HG03103 (cell line): ENCODE measurements around the gene UTP11.
"Not testable (repeated sequence)": the region's sequence is repeated elsewhere in the genome, so short reads cannot be mapped to it uniquely, and the experiment has no call there.

Source experiments
- ATAC-seq: cut with Tn5 transposase; IDR thresholded peaks from one replicate; pipeline ENCODE4 v1.9.1; 2021; ENCODE audit warnings: low read depth; ENCODE audit not compliant: unreplicated experiment

The UTP11 gene

DNA sequence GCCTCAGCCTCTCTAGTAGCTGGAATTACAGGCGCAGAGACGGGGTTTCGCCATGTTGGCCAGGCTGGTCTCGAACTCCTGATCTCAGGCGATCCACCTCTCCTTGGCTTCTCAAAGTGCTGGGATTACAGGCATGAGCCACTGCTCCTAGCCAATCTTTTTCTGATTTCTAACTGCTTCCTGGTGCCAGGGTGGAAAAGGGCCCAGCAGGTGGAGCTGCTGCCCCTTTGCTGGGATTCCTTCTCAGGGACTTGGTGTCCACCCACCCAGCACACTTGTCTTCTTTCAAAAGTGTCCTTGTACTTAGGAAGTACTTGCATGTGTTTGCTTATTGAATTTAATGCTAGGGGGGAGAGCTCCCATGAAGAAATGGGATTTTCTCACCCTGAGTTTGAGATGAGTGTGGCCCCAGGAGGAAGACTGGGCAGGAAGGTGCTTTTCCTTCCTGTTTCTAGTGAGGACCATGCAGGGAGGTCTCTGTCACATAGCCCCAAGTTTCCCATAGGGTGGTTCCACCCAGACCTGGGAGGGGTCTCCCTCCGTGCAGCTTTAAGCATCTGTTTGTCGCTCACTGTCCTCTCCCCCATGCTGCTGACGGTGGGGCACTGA, 14.2 kb downstream of the UTP11 start:
- ATAC-seq = no peak

DNA sequence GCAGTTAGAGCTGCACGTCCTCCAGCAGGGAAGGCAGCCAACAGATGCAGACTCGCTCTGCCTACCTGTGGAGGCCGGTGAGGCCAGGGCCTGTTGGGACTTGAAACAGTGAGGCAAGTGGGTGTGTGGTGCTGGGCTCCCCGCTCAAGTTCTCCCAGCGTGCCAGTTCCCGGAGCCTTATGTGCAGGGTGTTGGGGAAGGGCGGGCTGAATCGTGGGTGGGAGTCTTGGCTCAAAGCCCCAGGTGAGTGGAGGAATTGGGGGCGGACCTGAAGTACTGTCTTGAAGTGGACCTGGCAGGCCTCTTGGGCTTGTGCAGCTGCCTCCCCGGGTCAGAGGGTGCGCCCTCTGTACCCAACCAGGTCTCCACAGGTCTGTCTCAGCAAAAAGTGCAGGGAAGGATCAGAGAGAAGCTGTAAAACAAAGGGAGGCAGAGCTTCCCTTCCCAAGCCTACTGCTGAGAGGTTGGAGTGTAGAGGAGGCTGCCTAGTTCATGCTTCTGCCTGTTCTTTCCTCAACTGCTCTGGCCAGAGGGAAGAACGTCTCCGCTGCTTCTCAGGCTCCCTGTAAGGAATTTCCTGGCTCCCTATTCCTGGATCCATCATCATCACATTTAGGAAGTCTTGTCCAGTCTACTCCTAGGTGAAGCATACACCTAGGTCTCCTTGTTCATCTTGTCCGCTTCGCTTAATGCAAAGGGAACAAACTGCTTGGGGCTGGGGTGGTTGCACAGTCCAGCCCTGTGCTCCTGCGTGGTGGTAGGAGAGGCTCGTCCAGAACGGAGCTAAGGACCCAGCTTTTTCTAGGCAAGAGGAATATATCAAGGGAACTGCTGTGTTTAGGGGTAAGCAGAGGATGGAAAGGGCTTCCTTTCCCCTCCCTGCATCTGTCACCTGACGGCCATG, 14.9 kb downstream of the UTP11 start:
- ATAC-seq = no peak

DNA sequence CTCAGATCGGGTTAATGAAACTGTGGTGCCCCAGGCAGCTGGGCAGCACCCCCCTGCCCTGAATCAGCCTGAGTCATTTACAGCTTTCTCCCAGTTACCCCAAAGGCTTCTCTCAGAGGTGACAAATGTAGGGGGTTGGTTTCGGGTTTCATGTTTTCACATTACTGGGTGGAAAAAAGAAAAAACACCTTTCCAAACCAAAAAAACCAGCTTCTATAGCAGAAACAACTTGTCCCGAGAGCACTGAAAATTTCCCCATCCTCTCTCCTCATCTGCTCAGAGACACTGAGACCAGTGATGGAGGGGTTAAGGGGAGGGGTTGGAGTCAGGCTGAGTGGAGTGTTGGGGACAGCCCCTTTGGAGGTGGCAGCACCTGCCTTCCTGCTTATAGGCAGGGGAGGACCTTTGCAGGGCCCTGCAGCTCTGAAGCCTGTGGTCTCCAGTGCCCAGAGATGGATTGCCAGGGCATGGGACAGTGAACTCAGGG, 15.6 kb downstream of the UTP11 start:
- ATAC-seq = peak; percentile 51

DNA sequence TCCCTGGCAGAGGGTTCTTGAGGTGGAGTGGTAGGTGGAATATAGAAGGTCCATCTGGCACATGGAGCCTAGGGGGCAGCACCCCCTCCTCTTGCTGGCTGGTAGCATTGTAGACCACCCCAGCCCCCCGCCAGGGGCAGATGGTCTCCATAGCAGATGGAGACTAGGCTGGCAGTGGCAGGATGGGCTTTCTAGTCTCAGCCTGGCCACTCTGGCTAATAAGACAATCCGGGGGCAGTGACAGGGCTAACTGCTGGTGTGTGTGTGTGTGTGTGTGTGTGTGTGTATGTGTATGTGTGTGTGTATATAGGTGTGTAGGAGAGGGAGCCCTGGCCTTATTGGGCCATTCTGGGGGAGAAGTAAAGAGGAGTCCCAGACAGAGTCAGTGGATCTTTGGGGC, 16.1 kb downstream of the UTP11 start:
- no peak for ATAC-seq

DNA sequence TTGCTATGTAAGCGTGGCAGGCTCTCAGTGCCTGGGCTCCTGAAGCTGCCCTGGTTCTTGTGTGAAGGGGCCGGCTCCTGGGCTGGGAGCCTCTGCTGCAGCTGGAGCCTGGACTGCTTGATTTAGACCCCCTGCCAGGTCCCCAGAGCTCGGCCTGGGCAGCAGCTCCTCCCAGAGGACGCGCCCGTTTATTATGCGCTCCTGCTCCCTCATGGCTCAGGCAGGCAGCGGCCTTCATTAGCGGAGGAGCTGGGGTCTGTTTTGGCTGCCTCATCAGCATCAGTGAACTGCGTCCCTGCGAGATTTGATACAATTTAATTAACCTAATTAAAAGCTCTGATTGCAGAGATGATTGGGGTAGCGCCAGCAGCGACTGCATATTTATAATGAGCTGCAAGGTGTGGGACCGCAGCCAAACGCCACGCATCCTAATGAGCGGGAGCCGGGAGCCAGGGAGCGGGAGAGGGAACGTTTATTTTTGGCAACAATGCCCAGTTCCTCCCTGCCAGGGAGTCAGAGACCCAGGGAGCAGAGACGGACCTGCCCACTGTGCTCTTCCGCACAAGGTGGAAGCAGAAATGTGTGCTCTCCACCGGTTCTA, 16.6 kb downstream of the UTP11 start:
- ATAC-seq = no peak

DNA sequence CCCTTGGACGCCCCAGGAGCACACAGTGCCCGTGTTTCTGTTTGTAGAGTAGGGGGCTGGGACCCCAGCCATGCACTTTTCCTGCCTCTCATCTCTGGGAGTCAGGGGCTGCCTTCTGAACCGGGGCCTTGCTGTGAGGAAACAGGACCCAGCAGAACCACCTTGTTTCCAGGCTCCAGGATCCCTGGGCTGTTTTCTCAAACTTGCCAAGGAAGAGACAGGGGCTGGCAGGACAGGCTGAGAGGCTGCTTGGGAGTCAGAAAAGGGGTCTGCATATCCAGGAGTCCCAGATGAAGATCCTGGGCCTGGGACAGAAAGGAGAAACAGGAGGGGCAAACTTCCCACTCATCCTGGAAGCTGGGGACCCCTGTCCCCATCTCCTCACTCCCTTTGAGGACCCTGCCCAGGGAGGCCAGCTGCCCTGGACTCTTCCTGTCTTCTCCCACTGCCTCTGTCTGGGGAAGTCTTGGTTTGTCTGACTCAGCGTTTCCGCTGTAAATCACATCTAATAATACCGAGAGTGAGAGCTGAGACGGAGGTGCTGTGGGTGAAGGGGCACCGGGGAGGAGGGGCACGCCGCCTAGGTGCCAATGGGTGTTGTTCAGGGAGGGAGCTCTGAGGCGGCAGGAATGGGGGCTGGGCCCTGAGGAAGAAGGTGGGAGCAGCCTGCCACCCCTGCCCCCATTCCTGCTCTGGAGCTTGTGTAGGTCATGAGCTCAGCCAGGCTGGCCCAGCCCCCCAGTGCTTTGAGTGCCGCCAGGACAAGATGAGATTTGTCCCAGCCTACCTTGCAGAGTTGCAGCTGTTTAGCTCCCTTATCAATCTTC, 17.4 kb downstream of the UTP11 start:
- no peak for ATAC-seq

DNA sequence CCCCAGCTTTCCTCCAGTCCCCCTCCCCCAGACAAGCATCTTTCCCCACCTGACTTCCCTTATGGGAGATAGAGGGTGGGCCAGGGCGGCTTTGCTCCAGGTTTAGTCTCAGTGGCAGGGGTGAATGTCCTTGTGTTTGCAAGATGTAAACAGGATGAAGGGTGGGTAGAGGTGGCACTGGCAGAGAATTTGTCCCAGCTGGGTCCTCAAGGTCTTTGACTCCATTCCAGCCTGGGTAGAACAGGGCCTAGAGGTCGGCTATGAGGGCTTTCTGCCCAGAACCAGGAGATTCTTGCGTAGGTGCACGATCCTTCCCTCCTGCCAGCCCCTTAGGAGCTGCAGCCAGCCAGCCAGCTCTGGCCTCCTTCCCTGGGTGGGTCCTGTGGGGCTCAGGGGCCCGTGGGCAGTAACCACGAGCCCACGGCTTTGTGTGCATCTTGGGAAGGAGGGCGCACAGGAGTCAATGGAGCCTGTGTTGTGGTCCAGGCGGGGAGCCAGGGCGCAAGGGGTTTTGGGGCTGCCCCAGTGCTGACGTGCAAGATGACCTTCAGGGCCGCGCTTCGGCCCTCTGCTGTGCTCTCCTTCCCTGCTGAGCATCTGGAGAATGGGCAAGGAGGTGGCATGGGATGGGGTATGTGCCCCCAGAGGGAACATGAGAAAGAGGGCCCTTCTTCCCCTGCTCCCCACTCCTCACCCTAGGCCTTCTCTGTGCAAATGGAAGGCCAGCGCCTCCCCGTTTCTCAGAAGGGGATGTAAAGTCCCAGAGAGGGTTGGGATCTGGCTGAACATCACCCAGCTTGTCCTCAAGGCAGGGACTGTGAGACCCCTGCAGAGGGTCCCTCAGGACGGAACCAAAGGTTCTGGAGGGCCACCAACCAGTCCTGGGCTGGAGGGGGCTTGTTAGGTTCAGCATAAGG, 18.3 kb downstream of the UTP11 start:
- no peak for ATAC-seq

DNA sequence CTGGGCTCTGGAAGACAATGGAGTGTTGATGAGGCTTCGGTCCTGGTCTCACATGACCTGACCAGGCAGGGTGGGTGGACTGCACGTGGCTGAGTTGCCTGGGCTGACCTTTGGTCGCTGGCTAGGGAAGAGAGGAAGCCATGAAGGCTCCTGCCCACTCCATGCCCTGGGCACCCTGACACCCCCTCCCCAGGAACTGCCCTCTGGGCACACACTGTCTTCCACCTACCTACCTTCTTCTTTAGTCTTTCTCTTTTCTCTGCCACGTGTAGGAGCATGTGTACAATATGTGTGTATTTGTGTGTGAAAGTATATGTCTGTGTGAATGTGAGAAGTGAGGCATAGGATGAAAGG, 19.0 kb downstream of the UTP11 start:
- ATAC-seq = no peak

DNA sequence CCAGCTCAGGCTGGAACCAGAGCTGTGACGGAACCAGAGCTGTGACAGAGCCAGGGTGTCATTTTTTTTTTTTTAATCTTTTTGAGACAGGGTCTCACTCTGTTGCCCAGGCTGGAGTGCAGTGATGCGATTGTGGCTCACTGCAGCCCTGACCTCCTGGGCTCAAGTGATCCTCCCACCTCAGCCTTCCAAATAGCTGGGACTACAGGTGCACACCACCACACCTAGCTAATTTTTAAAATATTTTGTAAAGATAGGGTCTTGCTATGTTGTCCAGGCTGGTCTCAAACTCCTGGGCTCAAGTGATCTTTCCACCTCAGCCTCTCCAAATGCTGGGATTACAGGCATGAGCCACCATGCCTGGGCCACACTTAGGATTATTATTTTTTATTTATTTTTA, 20.5 kb downstream of the UTP11 start:
- ATAC-seq = not testable (repeated sequence)

DNA sequence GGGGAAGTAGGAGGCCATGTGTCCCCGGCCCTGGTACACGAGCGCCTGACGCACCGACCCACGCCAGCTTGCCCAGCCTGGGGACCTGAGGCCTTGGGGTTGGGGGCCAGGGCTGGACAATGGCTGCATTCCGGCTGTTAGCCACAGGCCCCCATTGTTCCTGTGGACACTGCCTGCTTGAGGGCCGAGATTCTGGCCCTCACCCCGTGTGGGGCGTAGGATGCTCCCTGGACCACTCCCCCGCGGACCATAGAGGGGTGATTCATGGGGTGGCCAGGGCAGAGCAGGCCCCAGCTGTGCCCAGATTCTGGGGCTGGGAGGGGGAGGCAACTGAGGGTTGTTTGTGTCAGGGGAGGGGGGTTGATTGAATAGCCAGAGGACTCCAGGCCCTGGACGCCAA, 22.3 kb downstream of the UTP11 start:
- no peak for ATAC-seq

DNA sequence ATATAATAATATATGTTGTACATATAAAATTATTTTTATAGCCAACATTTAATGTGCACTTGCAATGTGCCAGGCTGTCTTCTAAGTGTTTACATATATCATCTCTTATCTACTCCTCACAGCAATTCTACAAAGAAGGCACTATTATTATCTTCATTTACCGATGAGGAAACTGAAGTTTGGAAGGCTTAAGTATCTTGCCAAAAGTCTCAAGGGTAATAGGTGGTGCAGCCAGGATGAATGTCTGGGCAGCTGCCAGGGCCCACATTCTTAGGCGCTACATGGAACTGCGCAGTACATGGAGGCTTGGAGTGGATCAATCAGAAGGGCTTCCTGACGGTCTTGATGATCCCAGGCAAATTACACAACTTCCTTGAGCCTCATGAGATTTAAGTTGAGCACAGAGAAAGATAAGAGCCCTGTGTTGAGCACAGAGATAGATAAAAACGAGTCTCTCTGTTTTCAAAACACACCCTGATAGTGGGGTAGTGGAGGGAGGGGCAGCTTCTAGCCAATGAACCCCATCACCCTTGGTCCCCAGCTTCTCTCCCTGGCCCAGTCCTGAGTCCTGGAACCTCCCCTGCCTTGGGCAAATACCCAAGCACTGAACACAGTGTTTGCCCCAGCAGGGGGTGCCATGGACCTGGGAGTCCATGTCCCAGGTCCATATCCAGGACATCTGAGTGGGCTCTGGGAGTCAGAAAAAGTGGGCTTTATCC, 24.8 kb downstream of the UTP11 start:
- no peak for ATAC-seq

DNA sequence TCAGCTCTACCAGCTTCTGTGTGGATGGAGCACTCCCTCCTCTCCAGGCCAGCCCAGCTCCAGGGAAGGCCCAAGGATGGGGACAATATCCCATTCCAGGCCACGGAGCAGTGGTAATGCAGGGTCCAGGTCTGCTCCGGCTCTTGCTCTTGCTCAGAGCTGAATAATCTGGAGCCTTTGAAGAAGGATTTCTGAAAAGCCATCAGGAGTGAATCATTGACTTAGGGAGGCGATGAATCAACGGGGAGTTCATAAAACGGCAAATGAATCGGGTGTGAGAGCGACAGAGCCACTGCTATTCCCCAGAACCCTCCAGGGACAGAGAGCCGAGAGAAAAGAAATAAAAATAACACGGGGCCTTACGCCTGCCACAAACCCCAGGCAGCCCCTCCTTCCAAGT, 26.3 kb downstream of the UTP11 start:
- no peak for ATAC-seq

DNA sequence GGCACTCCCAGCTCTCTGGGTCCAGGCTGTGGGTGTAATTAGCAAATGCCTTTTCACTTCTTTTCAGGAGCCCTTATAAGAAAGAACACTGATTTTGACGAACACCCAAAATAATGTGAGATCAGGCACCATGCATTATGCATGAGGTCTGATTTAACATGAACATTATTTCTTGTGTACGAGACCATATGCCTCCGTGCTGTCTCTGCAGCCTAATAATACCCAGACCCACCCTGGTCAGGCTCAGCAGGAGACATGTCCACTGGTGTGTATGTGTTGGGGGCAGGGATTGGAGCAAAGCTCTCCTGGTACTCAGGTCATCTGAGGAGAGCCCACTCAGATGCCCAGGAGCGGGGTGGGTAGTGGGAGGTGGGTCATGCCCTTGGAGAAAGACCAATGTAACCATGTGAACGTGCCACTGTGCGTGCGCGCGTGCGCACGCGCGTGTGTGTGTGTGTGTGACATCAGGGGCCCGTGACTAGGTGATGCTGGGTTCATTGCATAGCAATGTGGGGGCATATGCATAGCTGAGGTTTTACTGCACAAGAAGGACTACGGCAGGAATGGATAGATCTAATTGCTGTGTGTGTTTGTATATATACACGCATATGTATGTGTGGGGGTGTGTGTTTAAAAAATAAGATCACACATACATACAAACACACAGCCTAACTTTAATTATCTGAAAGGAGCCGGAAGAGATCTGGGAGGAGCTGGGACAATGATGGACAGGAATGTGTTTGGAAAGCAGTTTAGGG, 27.0 kb downstream of the UTP11 start:
- no peak for ATAC-seq

DNA sequence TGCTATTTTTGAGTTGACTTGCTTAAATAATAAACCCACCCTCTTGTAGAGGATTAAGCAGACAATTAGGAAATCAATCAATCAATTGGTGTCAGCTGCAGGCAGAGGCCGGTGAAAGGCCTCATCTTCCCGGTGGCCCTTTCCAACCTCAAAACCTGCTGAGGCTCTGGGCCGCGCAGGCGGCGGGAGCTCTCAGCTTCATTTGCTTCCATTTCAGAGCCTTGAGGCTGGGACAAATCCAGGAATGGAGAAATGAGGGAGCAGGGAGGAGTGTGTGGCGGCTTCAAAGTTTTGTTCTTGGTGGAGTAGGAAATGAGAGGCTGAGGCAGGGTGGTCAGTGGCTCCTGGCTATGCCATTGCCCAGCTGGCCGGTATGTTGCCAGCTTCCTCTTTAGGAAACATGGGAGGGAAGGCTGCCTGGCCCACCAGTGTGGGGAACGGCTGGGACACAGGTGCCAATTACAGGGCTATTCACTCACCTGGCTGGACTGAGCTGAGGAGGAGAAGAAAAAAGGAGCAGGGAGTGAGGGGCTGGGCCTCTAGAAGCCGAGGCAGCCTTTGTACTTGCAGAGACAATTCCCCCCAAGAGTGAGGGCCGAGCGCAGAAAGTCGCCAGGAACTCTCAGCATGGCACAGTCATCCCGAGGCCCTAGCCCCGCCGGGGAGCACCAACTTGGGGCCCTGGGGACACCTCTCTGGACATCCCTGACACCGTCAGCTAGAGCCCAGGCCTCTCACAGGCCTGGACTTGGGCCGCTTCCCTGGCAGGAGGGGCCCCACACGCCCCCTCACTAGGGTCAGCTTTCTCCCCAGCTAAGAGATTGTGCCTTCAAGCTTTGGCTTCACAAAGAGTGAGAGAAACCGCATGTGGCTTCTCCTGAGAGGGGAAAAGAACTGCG, 29.7 kb downstream of the UTP11 start:
- no peak for ATAC-seq

DNA sequence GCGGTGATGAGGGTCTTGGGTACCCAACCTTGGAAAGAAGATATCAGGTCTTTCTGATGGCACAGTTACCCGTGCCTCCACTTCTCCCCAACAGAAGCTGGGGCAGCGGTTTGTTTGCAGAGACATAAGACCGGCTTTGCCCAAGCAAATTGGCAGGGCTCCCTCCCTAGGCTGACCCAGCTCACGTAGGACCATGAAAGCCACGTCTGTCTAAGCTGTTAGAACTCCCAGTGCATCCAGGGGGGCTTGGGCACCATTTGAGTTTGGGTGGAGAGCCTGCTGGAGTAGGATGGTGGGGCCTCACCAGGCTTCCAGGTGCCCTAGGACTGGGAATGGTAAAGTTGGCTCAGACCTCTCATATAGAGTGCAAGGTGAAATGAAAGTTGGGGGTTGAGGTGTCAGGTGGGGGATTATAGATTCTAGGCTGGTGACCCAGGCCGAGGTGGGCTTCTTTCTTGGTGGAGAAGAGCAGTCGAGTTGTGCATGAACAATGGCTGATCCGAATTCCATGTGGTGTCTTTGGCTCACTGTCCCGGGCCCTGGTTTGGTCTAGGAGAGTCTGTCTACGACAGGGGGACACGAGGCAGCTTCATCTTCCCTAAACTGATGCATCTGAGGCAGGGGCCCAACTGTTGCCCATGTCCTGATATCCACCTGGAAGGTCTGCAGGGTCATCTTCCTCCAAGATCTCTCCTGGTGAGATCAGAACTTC, 30.7 kb downstream of the UTP11 start:
- ATAC-seq = no peak

DNA sequence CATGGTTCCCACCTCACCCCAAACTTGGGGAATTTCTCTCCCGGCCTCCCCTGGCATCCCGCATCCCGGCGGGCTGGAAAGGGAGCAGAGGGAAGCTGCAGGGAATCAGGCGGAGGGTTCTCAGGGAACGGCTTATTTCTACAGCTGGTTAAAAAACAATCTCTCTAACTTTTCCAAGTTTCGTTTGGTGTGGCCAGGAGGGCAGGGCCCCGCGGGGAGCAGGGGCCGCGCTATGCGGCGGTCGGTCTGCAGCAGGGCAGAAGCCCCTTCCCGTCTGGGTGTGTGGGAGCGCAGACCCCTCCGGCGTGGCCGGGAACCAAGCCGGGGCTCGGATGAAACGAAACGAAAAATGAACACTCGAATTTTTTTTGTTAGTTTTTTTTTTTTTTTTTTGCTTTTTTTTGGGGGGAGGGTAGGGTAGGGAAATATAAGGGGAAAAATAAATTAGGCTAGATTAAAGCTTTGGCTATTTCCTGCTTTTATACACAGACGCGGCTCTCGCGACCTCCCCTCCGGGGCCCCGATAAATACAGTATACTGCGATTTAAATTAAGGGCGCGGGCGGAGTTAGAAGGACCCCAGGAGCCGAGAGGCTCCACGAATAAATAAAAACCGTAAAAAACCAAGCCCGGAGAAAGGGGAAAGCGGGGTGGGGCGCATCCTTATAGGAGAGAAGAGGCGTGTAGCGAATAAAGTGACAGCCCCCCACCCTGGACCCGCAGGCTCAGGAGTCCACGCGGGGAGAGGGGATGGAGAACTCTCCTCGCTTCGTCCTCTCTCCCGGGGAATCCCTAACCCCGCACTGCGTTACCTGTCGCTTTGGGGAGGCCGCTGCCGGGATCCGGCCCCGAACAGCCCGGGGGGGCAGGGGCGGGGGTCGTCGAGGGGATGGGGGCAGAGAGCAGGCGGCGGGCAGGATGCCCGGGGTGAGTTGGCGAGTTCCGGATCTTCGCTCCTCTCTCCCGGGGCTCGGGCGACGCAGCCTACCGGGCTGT, 32.0 kb downstream of the UTP11 start:
- ATAC-seq = no peak
